Renal cortex interstitium (tissue), 11 donors: Measurements from ENCODE around the gene CACNG5. TPM values are rescaled to one million over a fixed set of nuclear protein-coding genes. Genes with fewer than 3 reads are reported as not detected.

ENCODE experiments used
- DNase-seq, 11 donors: peaks; one replicate each; pipeline ENCODE4 v3.0.0-alpha.2; 2013; ENCODE audit warnings: low read depth in 9 of 11, low spot score in 4 of 11; ENCODE audit errors: extremely low read depth in 1 of 11
- polyA plus RNA-seq, 3 donors: library from polyadenylated mRNA; unstranded; fragments of 120-200 nt; gene quantifications; one replicate each; pipeline ENCODE4 v1.2.1, GENCODE V29; 2013; ENCODE audit not compliant: insufficient read length in 3 of 3

Gene CACNG5
- polyA plus RNA-seq, 3 donors = 2.5 to 3.1 (median 2.9) TPM

DNA sequence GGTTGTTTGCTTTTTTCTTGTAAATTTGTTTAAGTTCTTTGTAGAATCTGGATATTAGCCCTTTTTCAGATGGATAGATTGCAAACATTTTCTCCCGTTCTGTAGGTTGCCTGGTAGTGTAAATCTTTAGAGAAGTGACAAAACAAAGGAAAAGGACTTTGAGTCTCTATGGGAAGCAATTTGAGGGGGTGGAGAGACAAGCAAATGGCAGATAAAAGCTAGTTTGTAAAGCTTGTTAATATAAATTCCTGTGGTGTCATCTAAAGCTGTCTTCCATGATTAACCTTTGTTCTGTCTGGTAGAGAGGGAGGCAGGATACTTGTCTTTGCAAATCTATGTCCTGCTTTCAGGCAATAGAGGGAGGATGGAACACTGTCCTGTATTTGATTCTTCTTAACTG, 89.0 kb downstream of the CACNG5 start:
- DNase-seq = no peak

DNA sequence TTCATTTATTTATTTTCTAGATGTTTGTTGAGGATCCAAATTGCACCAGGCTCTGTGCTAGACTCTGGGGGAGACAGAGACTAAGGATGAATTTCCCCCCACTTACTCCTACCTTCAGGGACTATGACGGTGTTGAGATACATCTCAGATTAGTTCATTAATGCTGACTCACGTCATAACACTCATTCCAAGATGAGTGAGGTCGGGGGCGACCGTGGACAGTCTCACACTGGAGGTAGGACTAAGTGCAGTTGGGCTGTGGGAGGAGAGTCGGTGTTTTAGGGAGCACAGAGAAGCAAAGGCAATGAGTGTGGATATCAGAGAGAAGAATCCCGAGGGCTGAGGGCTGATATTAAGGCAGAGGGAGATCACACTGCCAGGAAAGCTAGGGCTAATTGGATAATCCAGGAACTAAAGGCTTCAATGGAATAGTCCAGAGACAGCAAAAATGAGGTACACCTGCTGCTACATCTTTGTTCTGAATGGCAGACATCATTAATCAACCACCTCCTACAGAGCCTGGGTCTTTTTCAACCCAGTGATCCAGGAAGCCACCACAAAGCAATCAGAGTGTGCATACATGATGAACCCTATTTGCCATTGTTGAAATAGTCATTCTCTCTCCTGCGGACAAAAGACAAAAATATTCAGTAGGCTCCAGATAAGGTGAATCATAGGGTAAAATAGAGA, 91.0 kb downstream of the CACNG5 start:
- no peak for DNase-seq

DNA sequence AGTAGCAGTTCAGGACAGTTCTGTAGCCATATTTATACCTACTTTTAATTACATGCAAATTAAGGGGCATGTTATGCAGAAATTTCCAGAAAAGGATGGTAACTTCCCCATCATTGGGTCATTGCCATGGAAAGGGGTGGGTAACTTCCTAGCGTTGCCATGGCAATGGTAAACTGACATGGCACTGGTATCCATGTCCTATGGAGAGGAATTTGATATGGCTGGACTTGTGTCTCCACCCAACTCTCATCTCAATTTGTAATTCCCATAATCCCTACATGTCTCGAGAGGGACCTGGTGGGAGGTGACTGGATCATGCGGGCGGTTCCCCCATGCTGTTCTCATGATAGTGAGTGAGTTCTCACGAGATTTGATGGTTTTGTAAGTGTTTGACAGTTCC, 94.0 kb downstream of the CACNG5 start:
- no peak for DNase-seq

DNA sequence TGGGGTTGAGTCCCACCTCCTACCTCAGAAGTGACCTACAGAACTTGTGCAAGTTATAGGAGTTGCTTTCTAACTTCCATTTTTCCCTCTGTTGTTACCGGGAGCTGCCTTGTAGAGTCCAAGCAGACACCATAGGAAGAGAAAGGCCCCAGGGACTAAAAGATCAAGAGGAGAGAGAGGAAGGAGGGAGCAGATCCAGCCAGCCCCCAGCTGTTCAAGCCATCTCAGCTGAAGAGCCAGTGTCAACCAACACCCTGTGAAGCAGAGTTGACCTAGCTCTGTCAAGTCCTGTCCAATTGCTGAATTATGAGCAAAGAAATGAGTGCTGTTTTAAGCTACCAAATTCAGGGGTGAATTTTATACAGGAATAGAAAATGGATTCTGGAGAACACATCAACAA, 94.7 kb downstream of the CACNG5 start:
- DNase-seq = no peak

DNA sequence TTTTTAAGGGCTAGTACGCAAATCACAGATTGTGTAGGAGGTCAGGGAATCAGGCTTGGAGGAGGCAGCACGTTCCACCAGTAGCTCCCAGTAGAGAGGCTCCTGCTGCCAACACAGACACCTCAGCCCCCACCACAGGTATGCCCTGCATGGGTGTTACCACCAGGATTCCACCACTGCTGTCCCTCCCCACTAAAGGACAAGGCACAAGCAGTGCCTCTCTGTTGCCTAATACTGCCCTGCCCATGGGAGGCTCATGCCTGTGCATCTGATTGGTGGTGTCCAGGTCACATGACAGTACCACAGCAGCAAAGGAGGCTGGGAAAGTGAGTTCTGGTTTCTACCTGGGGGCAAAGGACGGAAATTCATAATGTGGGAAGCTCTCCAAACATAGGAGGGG, 96.0 kb downstream of the CACNG5 start:
- no peak for DNase-seq

DNA sequence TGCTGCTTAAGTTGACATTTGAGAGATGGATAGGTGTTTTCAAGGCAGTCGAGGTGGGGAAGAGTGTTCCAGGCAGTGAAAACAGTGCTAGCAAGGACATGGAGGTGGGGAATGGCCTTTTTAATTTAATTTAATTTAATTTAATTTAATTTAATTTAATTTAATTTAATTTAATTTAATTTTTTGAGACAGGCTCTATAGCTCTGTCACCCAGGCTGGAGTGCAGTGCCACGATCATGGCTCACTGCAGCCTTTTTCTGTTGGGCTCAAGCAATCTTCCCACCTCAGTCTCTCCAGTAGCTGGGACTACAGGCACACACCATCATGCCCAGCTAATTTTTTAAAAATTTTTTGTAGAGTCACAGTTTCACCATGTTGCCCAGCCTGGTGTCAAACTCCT, 97.4 kb downstream of the CACNG5 start:
- DNase-seq = no peak

DNA sequence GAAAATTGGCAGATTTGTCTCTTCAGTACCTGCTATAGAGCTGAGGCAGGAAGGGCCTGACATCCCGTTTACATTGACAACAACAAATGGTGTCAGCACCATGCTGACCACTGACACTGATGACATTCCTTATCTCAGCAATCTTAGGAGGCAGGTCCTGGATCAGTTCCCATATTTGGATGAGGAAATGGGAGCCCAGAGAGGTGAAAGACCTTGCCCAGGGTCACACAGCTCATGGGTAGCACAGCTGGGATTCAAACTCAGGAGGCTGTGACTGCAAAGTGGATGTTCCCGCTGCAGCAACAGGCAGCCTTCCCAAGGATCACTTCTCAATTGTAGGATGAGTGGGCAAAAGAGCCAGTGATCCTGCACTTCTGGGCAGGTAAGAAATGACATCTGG, 99.1 kb downstream of the CACNG5 start:
- DNase-seq = no peak

Other genes starting within 250 kb of the CACNG5 start
- 1 to 10 TPM; 3.1 to 4.6 (median 3.5) TPM for gene CACNG4, start 129.6 kb downstream of the CACNG5 start, polyA plus RNA-seq
- not detected for gene CACNG1, start 209.4 kb downstream of the CACNG5 start, polyA plus RNA-seq